LHCN-M2 (cell line): ENCODE results near the gene PODXL. TPM values are rescaled to one million over a fixed set of nuclear protein-coding genes. Genes with fewer than 3 reads are reported as not detected.

Experiments used
- DNase-seq: peaks from one replicate; pipeline ENCODE4 v3.0.0-alpha.2; 2012; ENCODE audit warnings: low read depth
- polyA plus RNA-seq: library from polyadenylated mRNA; unstranded; fragments of >200 nt; gene quantifications from one replicate; pipeline ENCODE4 v1.2.1, GENCODE V29; 2012; ENCODE audit warnings: missing spikeins
- total RNA-seq: library from RNA; depleted of rRNA; stranded (reverse); fragments of >200 nt; gene quantifications from 2 replicates; pipeline ENCODE4 v1.2.3, GENCODE V29; 2014; rRNA removed

PODXL gene
- 2.2 and 3.1 TPM in 2 replicates for total RNA-seq
- polyA plus RNA-seq = 21.8 TPM

DNA sequence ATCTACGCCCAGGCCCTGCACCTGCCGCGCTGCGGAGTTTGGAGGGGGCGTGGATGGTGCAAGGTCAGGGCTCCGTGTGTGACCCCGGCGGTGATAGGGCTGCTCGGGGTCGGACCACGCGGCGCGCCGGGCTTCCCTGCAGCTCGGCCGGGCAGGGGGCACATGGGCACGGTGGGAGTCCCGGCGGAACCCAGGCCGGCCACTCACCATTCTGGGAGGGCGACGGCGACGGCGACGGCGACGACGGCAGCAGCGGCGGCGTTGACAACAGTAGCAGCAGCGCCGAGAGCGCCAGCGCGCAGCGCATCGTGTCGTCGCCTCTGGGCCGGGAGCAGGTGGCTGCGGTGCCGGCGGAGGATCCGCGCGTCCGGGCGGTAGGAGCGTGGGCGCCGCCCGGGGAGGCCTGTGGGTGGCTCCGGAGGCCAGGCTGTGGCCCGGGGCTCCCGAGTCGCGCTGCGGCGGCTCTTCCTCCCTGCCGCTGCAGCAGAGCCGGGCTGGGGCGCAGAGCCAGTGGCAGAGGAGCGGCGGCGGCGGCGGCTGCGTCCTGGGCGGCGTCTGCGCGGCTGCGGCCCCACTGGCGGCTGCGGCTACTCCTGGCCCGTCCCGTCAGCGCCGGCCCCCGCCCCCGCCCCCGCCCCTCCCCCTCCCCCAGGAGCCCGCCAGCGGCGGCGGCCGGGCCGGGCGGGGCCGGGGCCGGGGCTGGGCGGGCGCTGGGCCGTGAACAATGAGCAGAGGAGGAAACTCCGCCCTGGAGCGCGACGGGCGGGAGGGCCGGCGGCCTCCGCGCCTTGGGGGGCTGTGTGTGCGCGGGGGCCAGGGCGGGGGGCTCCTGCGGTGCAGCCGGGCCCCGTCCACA is at the start of gene PODXL:
Gene PODXL, minus strand, starts transcription at position 576 of the 856 bp plus-strand sequence. Its CDS starts 269 bp downstream, at position 307.
- DNase-seq = peak; percentile 53

DNA sequence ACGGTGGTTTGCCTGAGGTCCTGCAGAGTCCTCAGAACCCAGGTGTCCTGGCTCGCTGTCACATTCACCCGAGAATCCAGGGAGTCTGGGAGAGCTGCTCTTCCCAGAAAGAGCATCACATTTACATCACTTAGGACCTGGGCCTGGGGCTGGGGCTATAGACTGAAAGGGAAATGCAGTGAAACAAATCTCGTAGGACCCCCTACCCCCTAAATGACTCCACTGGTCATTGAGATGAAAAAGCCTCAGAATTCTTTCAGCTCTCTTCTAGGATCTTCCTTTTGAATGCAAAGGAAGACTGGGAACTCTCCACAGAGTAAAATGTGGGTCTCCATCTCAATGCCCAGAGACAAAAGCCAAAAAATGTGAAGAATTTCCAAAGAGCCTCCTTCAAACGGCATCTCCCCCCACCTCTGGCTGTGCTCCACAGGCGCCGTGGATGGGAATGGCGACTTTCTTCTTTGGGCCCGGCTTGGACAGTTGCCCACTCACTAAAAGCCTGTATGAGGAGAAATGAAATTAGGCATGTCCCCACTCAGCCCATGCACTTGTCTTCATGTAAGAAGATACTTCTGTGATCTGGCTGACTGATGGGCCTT is 49.0 kb upstream of the PODXL start:
- no peak for DNase-seq

DNA sequence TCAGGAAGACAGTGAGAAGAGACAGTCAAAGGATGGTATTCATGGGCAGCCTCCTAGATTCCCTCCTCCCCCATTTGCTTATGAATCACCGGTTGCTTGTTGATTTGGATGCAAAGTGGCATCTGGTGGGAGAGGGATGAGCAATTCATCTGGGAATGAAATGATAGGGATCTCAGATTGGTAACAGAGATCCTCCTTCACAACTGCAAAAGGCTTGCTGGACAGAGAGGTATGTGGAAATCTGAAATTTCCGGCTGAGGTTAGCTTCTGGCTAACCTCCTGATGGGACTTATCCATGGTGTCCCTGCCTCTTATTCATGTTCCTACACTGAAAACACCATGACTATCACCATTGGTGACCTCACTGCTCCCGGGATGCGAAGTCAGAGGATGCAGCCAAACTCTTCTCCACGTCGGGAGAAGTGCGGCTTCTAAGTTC is 48.4 kb upstream of the PODXL start:
- peak; percentile 96 for DNase-seq

DNA sequence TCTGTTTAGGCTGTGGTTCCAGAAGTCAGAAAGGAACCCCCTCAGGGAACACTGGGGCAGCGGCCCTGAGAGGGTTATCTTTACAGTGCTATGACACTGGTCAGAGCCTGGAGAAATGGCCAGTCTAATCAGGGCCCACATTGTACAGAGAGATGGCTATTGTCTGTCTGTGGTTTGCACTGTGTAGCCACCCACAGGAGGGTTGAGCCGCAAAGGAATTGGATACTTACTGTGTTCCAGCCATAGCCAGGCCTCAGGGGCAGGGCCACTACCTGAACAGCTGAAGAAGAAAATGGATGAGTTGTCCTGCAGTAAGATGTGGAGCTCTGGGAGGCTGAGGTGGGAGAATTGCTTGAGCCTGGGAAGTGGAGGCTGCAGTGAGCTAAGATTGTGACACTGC is 47.5 kb upstream of the PODXL start:
- no peak for DNase-seq

DNA sequence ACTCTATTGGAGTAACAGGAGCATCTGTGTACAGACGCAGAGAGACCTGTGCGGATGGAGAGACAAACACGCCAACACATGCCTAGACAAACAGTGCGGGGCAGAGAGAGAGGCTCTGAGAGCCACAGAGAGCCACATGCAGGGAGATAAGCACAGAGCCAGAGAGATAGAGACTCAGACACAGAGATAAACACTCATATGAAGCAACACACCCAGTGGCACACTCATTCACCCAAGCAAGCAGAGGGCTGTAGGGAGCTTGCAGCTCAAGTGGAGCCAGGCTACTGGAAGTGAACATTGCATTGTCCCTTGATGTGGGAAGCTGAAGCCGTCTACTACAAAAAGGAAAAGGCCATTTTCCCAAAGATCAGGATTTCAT is 46.6 kb upstream of the PODXL start:
- no peak for DNase-seq

DNA sequence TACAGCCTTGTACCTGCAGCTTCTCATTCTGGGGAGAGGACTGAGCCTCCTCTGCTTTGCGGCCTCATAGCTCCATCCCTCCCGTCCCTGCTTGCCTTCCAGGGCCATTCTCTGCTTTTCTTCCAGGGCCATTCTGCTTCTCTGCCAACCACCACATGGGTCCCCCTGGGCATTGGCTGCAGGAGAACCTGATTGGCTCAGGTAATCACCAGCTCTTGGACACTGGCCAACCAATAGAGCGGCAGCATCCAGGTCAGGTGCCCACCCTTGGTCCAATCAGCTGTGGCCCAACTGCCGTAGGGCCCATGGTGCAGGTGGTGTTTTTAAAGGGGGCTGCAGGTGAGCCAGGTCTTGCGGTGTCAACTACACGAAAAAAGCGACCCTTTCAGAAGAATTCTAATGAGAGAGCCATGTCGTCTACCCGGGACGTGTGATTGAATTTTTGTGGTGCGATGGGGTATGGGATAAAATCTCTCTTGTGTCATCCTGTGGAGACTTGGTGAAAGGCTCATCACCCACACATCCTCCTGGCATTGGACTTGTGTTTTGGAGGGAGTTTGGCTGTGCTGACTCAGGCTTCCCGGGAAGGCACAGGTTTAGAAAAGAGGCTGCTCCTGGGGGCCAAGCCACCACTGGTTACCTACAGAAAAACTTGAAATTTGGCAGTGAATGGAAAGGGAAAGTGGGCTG is 46.0 kb upstream of the PODXL start:
- no peak for DNase-seq

DNA sequence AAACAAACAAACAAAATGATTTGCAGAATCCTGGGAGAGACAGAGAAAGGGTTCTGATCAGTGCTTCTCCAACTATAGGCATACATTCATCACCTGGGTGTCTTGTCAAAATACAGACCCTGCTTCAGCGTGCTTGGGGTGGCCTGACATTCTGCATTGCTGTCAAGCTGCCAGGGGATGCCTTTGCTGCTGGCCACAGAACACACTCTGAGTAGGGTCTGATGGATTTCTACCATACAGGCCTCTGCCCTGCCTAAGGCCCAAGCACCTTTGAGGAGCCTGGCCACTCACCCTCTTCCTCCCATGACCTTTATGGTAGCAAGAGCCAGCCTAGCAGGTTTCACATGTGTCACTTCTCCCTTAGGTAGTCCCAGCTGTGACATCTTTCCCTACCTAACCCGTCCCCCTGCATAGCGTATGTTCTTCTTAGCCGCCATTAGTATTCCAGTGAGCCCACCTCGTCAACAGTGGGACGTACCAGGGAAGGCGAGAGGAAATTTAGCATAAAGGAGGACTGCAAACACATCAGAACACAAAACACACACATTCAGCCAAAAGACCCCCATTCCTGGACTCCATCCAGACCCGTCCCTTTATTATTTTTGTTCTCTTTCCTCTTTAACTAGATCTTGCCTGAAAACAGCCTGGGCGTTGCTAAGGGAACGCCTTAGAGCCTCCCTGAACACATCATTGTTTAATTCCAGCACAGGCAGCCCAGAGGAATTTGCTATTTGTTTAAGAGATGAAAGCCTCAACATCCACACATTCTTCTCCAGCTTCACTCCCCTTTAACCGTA is 43.9 kb upstream of the PODXL start:
- DNase-seq = no peak

DNA sequence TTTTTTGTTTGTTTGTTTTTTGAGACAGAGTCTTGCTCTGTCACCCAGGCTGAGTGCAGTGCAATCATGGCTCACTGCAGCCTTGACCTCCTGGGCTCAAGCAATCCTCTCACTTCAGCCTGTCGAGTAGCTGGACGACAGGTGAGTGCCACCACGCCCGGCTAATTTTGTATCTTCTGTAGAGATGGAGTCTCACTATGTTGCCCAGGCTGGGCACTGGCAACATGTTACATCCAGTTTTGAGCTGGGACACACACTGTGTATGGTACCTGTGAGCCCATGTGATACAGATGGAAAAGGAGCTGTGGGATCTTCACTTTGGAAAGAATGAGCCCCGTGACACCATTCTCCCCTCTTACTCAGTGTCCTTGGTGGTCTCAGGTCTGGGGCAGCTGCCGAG is 40.4 kb upstream of the PODXL start:
- no peak for DNase-seq

DNA sequence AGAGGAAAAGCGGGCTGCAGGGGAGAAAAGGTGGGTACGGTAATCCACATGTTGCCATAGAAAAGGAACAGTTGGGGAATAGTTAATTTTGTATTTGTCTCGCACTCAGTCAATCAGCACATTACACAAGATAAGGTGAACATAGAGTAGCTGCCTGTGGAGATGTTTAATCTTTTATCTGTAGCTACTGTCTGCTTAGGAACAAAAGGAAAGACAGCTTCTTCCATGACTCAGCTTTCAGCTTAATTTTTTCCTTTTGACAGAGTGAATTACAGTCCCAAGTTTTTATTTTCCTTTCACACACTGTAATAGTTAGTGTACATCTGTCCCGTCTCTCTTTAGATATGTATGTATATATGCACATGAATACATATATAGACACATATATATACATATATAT is 39.3 kb upstream of the PODXL start:
- no peak for DNase-seq

DNA sequence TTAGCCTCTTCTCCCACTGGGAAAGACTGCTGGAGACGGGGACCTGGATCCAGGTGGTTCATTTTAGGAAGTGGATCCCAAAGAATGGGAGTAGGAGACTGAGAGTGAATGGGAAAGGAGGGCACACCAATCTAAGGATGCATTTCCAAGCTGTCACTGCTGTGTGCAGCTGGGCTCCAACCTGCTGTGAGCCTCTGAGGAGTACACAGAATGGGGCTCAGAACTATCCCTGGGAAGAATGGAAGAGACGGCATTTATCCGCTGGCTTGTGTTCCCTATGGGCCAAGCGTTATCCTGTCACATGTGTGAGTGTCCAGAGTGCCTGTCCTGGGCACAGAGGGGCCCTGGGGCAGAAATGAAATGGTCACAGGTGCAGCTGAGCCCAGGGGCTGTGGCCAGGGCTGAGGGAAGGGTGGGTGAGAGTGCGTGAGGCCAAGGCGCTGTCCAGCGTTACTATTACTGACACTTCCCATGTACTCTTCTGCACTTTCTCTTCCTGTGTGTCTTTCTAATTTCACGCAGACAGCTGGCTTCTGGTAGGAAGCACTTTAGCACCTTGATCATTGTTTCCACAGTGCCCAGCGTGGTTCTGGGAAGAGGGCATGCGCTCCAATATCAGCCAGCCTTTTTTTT is 35.4 kb upstream of the PODXL start:
- DNase-seq = no peak

DNA sequence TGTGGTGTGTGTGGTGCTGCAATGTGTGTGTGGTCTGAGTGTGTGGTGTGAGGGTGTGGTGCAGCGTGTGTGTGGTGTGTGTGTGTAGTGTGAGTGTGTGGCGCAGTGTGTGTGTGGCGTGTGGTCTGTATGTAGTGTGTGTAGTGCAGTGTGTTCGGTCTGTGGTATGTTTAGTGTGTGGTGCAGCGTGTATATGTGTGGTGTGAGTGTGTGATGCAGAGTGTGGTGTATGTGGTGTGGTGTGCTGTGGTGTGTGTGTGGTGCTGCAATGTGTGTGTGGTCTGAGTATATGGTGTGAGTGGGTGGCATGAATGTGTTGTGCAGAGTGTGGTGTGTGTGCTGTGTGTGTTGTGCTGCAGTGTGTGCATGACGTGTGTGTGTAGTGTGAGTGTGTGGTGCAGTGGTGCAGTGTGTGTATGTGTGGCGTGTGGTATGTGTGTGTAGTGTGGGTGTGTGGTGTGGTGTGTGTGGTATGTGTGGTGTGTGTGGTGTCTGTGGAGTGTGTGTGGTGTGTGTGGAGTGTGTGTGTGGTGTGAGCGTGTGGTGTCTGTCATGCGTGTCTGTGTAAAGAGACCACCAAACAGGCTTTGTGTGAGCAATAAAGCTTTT is 31.0 kb upstream of the PODXL start:
- no peak for DNase-seq

DNA sequence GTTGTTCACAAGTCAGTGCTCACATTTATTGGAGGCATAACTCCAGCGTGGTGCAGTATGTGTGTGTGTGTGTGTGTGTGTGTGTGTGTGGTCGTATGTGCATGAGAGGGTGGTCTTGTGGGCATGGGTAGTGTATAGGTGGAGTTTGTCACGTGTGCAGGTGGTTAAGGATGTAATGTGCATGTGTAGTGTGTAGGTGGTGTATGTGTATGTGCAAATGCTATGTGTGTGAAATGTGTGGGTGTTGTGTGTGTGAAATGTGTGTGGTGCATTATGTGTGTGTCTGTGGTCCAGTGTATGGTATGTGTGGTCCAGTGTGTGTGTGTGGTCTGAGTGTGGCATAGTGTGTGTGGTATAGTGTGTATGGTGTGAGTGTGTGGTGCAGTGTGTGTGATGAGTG is 30.3 kb upstream of the PODXL start:
- DNase-seq = no peak

DNA sequence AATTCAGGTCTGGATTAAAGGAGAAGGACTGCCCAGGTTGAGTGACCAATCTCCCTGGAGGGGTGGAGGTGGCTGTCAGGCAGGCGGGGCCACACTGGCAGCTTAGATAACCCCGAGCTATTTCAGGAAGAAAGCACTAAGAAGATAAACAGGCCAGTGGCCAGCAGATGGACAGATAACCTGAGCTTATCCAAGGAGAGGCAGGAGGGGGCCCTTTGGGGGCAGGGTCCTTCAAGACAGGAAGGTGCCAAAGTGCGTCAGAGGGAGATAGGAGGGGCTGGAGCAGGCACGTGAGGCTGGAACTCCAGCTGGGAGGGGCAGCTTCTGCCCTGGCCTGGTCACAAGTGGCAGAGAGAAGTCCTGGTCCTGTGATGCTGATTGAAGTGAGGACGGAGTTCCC is 29.8 kb upstream of the PODXL start:
- DNase-seq = no peak

DNA sequence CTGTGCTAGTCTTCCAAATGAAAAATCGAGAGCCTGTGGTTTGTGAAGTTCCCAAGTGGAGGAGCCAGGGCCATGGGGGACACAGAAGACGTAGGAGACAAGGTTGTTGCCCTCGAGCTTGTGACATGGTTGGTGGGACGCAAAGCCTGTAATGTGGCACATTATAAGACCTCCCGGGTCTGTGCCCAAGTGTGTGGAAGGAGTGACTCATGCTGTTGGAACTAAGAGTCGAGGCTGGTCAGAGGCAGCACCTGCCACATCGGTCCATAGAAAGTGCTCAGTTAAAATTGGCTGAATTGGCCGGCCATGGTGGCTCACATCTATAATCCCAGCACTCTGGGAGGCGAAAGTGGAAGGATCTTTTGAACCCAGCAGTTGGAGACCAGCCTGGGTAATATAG is 27.0 kb upstream of the PODXL start:
- peak; percentile 38 for DNase-seq

DNA sequence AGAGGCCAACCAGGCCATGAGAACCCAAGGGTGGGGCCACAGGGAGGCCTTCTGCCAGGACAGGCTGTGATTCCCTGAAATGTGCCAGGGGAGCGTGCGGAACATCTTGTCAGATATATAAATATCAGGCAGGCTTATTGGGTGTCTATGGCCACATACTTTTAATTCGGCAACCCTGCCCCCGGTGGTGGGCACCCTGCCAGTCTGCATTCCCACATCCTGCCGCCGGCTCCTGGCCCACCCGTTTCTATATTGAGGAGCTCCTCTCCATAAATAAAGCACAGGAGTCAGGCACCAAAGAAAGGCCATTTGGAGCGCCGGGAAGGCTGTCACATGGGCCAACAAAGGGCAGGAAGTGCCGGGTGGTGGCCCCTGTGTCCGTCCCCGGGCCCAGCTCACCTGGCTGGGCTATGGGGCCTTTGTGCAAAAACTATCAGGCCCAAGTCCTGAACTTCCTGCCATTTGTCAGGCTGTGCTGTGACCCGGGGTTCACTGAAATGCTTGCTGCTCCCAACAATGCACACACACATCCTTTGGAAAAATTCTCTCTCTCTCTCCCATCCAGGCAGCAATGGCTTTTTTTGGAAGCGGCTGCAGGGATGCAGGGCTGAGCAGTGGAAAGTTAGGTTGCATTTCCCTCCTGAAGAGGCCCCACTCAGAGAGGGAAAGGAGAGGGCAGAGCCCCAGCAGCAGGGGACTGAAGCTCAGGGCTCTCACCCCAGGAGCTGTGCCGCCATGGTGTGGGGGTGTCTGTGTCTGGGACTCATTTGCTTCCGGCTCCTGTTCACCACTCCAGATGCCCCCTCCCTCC is 25.0 kb upstream of the PODXL start:
- no peak for DNase-seq

DNA sequence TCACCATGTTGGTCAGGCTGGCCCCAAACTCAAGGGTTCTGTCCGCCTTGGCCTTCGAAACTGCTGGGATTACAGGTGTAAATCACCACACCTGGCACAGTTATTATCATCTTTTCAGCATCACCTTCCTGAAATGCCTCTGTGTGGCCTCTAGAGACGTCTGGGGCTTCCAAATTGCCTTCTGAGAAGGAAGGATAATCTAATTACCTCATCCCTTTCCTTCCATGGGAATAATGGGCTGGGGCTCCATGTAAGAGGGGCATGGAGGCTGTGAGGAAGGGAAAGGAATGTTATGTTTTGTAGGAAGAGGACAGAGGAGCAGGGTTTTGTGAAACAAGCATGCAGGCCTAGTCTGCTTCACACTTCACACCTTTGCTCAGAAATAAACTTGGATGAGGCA is 22.2 kb upstream of the PODXL start:
- no peak for DNase-seq

DNA sequence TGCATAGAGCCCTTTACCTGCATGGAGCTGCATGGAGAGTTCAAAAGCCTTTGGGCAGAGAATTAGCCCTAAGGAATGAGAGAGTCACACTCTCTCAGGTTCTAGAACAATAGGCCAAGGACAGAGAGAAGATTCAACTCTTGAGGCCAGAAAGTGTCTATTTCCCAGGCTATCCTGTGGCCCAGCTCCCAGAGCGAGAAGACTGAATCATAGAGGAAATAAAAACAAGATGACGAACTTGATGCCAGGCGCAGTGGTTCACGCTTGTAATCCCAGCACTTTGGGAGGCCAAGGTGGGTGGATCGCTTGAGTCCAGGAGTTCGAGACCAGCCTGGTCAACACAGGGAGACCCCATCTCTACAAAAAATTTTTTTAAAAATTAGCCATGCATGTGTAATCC is 18.3 kb upstream of the PODXL start:
- peak; percentile 55 for DNase-seq

DNA sequence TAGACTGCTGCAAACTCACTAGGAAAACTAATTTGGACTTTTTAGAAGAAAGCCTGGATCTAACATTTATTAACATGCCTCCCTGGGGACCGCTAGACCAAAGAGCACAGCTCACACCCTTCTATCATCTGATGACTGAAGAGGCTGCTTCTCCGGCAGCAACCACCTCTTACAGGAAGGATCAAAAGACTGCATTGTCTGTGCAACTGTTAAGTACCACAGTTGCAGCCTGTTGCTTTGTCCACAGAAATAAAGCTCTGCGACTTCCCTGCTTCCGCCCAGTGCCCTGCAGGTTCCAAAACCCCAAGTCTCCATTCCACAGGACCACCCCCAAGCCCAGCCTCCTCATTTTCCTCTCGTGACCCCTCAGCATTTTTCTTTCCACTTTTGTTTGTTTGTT is 14.0 kb upstream of the PODXL start:
- no peak for DNase-seq

DNA sequence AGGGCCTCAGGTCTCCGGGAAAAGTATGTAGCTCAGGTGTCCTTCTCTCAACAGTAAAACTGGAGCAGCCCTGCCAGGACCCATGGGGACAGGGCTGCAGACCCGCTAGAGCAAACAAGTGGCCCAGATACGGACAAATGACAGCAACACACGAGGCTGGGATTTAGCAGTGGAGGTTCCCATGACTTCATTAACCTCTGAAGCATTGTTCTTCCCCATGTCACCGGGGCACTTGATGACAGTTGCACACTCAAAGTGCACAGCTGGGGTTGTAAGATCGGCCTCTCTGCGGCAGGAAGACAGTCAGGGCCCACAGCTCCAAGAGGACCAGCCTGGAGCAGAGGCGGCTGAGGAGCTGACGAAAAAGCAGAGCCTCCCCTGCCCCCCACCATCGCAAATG is 12.5 kb upstream of the PODXL start:
- DNase-seq = no peak

DNA sequence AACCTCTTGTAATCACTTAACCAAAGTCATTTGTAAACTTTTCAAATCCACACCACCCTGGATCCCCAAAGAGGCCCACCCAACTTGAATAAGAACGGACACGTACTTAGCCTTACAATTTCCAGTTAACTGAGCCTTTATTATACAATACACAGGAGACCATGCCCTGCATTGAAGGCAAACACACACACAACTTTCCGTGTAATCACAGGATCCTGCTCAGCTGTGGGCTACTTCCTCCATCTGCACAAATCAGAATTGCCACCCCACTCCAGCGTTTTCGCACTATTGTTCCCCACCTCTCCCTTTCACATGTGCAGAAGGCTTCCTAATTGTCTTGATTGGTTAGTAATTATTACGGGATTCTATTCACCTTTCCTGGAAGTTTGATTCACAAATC is 12.1 kb upstream of the PODXL start:
- no peak for DNase-seq
